HG03354 (cell line): ENCODE measurements around the gene MBD6.

Experiments used
- ATAC-seq: cut with Tn5 transposase; IDR thresholded peaks from one replicate; pipeline ENCODE4 v1.9.1; 2021; ENCODE audit warnings: mild to moderate bottlenecking; ENCODE audit not compliant: unreplicated experiment, poor library complexity, severe bottlenecking

Gene MBD6

DNA sequence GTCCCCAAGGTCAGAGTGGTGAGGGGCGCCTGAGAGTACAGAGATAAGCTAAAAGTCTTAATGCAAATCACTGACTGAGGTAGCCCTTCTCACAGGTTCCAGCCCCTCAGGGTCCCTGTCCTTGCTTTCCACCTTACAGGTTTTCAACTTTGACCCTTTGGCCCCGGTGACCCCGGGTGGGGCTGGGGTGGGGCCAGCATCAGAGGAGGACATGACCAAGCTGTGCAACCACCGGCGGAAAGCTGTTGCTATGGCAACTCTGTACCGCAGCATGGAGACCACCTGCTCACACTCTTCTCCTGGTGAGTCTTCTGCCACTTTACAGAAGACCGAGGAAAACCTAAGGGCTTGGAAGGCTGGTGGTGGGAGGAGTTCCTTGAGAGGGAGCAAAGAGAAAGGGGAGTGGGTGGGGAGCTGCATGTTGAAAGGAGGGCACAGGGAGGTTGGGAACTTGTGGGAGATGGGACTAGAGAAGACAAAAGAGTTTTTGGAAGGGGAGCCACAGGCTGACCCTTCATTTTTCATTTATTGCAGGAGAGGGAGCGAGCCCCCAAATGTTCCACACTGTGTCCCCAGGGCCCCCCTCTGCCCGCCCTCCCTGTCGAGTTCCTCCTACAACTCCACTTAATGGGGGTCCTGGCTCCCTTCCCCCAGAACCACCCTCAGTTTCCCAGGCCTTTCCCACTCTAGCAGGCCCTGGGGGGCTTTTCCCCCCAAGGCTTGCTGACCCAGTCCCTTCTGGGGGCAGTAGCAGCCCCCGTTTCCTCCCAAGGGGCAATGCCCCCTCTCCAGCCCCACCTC, 2.4 kb downstream of the MBD6 start:
- ATAC-seq: no peak

DNA sequence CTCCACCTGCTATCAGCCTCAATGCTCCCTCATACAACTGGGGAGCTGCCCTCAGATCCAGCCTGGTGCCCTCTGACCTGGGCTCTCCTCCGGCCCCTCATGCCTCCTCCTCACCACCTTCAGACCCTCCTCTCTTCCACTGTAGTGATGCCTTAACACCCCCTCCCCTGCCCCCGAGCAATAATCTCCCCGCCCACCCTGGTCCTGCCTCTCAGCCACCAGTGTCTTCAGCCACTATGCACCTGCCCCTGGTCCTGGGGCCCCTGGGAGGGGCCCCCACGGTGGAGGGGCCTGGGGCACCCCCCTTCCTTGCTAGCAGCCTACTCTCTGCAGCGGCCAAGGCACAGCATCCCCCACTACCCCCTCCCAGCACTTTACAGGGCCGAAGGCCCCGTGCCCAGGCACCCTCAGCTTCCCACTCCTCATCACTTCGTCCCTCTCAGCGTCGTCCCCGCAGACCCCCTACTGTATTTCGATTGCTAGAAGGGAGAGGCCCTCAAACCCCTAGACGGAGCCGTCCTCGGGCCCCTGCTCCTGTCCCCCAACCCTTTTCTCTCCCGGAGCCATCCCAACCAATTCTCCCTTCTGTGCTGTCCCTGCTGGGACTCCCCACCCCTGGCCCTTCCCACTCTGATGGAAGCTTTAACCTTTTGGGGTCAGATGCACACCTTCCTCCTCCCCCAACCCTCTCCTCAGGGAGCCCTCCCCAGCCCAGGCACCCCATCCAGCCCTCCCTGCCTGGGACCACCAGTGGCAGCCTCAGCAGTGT, 3.2 kb downstream of the MBD6 start:
- ATAC-seq: no peak

DNA sequence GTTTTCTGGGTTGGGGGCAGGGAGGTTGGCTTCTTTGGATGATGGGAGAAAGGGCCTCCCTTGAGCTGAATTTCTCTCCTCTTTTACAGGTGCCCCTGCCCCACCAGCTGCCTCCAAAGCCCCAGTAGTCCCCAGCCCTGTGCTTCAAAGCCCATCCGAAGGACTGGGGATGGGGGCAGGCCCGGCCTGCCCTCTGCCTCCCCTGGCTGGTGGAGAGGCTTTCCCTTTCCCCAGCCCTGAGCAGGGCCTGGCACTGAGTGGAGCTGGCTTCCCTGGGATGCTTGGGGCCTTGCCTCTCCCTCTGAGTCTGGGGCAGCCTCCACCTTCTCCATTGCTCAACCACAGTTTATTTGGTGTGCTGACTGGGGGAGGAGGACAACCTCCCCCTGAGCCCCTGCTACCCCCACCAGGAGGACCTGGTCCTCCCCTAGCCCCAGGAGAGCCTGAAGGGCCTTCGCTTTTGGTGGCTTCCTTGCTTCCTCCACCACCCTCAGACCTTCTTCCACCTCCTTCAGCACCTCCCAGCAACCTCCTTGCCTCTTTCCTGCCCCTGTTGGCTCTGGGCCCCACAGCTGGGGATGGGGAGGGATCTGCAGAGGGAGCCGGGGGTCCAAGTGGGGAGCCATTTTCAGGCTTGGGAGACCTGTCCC, 4.0 kb downstream of the MBD6 start:
- ATAC-seq: no peak

DNA sequence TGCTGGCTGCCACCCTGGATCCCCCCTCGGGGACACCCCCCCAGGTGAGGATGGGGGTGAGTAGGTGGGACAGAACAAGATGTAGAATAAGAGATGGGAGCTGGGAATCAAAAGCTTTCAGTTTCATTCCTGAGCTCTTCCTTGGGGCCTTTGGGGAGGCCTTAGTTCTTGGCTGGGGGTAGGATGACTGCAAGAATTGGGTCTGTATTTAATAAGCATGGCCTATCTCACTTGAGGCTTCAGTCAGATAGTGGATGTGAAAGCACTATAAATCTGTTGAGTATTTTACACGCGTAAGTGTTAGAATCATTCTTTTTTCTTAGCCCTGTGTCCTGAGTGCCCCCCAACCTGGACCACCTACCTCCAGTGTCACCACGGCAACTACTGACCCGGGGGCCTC, 4.6 kb downstream of the MBD6 start:
- no peak for ATAC-seq

DNA sequence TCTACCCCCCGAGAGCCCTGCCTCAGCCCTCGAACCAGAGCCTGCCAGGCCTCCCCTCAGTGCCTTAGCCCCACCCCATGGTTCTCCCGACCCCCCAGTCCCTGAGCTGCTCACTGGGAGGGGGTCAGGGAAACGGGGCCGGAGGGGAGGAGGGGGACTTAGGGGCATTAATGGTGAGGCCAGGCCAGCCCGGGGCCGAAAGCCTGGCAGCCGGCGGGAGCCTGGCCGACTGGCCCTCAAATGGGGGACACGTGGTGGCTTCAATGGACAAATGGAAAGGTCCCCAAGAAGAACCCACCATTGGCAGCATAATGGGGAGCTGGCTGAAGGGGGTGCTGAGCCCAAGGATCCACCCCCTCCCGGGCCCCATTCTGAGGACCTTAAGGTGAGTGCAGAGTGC, 5.6 kb downstream of the MBD6 start:
- ATAC-seq: no peak

DNA sequence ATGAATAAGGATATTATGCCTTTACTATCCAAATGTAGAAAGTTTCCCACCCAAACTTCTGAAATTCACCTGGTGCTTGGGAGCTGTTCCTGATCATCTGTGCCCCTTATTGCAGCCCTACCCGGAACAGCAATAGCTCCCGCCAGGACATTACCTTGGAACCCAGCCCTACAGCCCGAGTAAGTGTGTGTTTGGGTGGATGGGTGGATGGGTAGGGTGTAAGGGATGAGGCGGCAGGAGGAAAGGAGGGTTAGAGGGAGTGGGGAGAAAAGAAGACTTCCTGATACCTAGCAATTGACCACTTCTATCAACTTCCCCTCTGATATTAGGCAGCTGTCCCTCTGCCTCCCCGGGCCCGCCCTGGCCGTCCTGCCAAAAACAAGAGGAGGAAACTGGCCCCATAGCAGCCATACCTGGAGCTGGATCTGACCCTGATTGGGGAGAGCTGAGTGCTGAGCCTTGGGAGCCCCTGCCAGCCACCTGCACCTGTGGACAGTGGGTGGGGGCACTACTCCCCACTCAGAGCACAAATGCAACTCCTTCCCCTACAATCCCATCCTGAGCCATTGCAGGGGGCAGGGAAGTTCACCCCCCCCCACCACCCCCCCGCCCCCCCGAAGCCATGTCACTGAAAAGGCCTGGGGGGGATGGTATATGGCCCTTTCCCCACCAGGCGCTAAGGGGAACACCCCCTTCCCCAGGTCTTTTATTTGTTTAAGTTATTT, 6.4 kb downstream of the MBD6 start:
- ATAC-seq: no peak

DNA sequence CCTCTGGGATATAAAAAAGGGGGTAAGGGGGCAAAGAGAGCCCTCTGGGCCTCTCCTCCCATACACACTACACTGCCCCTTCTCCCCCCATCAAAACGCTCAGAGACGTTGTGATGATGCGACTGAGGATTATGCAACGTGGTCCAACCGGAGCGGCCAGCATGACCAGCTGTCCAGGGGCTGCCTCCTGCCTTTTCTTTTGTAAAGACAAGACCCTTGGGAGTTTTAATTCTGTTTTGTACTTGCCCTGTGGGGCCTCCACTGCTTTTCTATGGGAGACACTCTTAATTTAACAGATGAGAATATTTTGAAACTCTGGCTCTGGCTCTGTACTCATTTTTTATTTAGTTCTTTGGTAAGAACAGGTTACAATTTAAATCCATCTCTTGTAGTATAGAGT, 7.2 kb downstream of the MBD6 start:
- no peak for ATAC-seq

DNA sequence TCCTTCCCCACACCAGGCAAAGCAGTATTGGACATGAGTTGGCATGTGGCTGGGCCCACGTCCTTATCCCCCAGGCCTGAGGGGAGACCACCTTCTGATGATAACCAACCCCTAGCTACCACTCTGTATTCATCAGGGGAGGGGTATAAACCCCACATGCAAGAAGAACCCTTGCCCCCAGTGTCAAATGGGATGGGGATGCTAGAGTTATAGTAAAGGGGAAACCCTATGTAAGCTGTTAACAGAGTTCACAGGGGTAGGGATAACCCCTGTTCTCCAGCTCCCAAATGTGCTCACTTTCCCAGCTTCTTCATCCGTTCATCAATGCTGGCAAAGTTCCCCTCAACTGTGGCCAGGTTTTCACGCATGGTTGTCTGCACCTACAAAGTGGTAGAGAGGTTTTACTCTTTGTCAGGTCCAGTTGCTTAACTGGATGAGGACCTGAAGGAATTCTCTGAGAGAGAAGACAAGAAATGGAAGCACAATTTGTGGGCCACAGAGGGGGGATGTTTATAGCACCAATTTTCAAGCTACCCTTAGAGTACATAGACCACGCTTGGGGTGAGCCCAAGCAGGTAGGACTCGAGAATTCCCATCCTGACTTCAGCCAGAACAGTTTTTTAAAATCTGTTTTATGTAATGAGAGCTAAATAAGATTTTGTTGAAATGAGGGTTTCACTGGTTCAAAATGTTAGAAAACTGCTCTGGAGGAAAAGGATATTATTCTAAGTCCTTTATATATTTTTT, 7.9 kb downstream of the MBD6 start:
- no peak for ATAC-seq

DNA sequence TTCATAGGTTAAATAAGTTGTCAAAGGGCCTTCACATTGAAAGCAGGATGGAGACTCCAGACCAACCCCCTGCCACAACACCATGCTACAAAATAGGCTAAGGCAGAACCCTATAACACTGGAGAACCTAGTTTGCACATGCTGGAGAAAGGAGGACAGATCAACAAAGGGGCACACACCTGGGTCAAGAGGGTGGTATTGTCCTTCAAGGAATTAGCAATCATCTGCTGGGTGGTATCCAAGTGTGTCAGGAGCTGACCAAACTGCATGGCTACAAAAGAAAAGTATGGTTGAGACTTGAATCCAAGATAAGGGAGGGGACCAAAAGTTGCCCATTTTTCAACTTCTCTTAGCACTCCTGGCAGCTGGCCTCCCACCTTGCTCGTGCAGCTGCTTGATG, 9.2 kb downstream of the MBD6 start:
- ATAC-seq: no peak

DNA sequence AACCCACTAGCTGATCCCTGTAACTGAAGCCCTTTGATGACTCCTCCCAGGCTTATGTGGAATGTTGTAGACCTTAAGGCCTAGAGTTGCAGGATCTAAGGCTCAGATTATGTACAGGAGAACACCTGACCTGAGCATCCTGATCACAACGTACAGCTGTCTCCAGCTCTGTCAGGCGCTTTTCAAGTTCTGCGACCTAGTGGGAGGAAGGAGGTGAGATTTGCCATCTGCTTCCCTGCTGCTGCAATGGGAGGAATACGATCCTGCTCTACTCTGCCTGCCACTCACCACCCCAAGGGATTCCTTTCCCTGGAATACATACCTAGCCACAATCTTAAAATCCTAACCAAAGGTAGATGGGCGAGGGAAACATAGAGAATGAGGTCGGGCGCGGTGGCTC, 10.5 kb downstream of the MBD6 start:
- ATAC-seq: no peak

DNA sequence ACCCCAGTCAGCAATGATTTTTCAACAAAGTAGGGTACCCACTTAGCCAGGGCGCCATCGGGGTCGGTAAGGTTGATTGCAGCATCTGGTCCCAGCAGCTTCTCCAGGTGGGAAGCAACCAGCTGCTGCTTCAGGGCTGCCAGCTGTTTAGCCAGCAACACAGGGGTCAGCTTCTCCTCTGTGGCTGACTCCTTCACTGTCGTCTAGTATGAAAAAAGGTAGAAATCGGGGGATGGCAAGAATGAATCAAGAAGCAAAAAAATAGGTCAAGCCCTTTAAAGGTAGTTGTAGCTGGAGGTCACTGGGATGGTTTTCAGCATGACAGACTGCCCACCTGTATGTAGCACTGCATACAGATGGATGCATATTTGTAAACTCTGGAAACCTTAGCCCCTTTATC, 11.6 kb downstream of the MBD6 start:
- no peak for ATAC-seq

DNA sequence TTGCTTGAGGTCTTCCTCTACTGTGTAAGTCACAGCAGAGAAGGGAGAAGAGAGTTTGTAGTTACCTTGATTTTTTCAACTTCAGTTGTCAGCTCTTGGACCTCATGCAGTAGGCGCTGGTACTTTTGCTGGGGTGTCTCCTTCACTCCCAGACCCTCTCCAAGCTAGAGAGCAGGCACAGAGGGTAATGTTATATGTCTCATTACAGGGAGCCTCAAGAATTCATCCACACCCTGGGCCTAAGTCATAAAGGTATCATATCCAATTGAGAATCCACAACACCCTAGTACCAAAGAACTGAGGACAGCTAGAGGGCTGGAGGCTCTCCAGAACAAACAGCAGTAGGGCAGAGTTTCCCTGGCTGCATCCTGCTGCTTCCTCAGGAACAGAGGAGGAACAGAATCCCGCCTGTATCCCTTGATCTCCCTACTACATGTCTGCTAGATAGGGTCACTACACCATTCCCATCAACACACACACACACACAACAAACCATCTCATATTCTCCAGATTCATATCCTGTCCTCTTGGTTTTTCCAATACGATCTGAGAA, 12.4 kb downstream of the MBD6 start:
- ATAC-seq: no peak

DNA sequence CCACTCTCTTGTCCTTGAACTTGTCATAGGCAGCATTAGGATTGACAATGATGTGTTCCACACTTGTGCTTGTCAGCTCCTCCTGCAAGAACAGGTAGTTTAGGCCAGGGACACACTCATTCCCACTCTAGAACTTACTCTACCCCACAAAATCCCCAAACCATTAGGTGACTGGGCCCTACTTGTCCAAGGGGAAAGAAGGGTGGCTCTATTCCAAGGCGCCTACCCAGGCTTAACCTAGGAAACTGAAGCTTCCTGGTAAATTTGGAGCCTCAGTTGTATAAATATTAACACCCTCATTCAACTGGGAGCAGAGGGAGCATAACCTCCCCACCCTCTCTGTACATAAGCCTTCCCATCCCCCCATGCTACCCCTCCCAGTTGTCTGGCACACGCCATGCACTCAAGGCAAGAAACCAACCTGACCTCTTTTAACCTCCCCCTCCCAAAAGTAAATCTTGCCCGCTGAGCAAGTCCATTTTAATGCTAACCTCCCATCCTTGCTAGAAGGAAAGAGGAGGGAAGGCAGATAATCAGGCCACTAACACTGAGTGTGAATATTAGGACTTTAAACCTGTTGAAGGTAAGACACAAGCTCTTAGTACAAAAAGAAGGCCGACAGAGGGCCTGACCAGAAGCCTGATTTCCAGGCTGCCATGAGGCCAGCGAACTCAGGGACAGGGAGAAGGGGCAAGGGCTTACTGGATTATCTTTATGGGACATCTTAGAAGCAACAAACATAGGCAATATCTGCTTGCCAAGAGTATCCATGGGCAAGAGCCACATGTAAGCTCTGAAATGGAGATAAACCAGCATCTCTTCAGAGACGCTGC, 13.4 kb downstream of the MBD6 start:
- ATAC-seq: no peak

DNA sequence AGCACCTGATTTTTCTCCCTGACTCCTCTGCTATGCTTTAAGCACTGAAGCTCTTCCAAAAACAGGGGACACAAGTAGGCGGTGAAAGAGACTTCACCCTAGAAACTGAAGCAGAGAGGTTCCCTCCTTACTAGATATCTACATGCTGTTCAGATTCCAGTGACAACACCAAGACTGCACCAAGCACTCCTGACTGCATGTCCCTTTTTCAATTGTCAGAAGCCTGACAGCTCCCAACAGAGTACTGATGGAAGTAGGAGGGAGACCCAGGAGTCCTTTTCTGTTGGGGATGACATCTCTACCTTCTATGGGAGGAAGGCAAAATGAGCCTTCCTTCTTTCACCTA, 13.9 kb downstream of the MBD6 start:
- no peak for ATAC-seq

DNA sequence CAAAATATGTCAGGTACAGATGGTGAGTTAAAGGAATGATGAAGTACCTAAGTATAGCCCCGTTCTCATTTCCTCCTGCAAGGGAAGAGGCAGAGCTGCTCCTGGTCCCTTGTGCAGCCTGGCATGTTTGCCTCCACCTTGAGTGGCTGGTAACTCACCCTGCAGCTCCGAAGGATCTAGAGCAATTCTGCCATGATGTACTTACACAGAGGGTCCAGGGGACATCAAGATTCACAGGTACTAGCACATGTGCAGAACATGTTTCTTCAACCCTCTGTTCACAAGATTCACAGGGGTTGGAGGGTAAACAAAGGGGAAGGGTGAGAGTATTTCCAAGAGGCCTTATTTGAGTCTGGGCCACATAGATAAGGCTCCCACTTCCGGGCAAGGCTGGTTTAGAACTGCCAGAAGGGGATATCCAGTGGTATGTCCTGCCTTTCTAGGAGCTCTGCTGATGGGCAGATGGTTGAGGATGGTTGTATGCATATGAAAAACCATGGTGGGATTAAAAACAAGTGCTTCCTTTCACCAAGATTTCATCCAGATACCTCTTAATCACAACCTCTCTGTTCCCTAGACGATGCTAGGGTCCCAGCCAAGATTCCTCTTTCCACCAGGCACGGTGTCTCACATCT, 16.6 kb downstream of the MBD6 start:
- no peak for ATAC-seq

DNA sequence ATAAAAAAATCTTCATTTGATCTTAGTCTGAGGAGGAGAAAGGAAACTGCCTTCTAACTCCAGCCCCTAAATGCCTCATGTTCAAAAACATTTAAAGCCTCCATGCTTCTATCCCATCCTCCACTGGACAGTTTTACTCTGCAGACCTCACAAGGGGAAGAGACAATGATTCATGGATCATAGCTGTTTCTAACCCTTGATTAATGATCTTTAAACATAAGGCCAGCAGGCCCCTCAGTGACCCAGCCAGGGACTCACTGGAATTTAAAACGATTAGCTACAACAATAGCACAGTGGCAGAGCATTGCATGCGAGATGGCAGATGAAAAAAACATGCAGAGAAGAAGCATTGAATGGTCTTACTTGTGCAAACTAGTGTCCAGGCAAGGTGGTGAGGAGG, 18.4 kb downstream of the MBD6 start:
- no peak for ATAC-seq

DNA sequence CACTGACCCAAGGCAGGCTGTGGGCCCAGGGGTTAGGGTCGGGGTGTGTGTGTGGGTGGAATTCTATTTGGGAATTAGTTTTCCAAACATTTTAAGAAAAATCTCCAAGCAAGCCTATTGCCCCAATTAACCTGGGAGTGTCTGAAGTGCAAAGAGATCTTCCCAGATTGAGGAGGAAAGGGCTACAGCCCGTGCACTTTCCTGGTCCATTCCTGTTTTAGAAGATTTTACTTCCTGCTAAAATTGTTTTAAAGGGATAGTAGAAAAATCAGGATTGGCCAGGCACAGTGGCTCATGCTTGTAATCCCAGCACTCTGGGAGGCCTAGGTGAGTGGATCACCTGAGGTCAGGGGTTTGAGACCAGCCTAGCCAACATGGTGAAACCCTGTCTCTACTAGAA, 19.1 kb downstream of the MBD6 start:
- ATAC-seq: no peak

DNA sequence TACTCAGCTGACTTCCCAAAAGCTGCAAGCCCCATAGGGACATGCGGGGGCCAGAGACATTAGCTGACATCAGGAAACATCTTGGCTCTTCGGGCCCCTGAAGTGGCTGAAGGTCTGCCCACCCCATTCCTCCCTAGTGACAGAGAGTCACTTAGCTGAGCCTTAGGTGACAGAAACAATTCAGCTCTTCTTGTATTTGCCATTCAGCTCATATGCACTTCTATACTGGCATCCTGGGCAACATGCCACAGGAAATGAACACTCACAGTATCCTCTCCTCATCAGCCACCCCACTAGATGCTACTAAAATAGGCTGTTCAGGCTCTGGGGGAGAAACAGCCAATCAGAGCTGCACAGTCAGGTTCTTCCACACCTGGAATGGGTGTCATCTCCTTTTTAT, 21.0 kb downstream of the MBD6 start:
- no peak for ATAC-seq
